Spleen (tissue), 11 donors: Measurements from ENCODE around the gene NEUROD1. TPM values are rescaled to one million over a fixed set of nuclear protein-coding genes. Genes with fewer than 3 reads are reported as not detected.

Experiments
- DNase-seq: peaks from one replicate; pipeline ENCODE4 v3.0.0-alpha.2; 2020
- H3K27ac ChIP-seq, 8 donors: fragments of 200-600 bp; sonication (generic) in 7 of 8; 1 replicate in 4 of 8; 2 replicates in 4 of 8; pipeline versions ENCODE4 v1.5.0 to v1.8.0; 2016 to 2021; ENCODE audit warnings: inconsistent platforms in 4 of 8, mild to moderate bottlenecking in 4 of 8, moderate library complexity in 1 of 8
- H3K27me3 ChIP-seq, 7 donors: fragments of 200-600 bp; sonication (generic) in 6 of 7; replicated peaks in 1 of 7; 1 replicate in 4 of 7; 2 replicates in 3 of 7; pipeline versions ENCODE4 v1.5.0 to v1.8.0; 2016 to 2021; ENCODE audit warnings: inconsistent platforms in 3 of 7, mild to moderate bottlenecking in 1 of 7
- H3K36me3 ChIP-seq, 6 donors: fragments of 200-600 bp; sonication (generic) in 5 of 6; 1 replicate in 4 of 6; 2 replicates in 2 of 6; pipeline versions ENCODE4 v1.5.0 to v1.8.0; 2016 to 2021; ENCODE audit warnings: inconsistent platforms in 2 of 6
- H3K4me1 ChIP-seq, 6 donors: fragments of 200-600 bp; sonication (generic) in 5 of 6; 1 replicate in 3 of 6; 2 replicates in 3 of 6; pipeline versions ENCODE4 v1.5.0 to v1.8.0; 2016 to 2021; ENCODE audit warnings: inconsistent platforms in 3 of 6
- H3K4me3 ChIP-seq, 8 donors: fragments of 200-600 bp; sonication (generic) in 7 of 8; 1 replicate in 4 of 8; 2 replicates in 4 of 8; pipeline versions ENCODE4 v1.5.0 to v1.8.0; 2016 to 2021; ENCODE audit warnings: inconsistent platforms in 4 of 8, mild to moderate bottlenecking in 4 of 8, moderate library complexity in 2 of 8
- H3K9me3 ChIP-seq, 8 donors: fragments of 200-600 bp; sonication (generic) in 7 of 8; 1 replicate in 4 of 8; 2 replicates in 4 of 8; pipeline versions ENCODE4 v1.5.0 to v1.8.0; 2016 to 2021; ENCODE audit warnings: inconsistent platforms in 4 of 8
- POLR2A ChIP-seq, 3 donors: fragments of 450-650 bp; IDR thresholded peaks; one replicate each; pipeline ENCODE4 v1.5.1; 2017; ENCODE audit warnings: antibody characterized with exemption in 3 of 3, mild to moderate bottlenecking in 1 of 3
- POLR2AphosphoS5 ChIP-seq, 3 donors: sonication (generic); formaldehyde crosslinking; IDR thresholded peaks; one replicate each; pipeline ENCODE4 v1.5.1; 2017; ENCODE audit warnings: antibody characterized with exemption in 3 of 3
- WGBS, 5 donors: extraction: QIAGEN DNeasy Blood & Tissue Kit in 3 of 5; methylation state at CpG; one replicate each; pipeline versions ENCODE4 v1.1.5 to v1.1.7; 2013 to 2018; 5-methylcytosine and 5-hydroxymethylcytosine counted together
- intact Hi-C: fragments of 100-400 bp; cut with DNase I; formaldehyde crosslinking; loops from one replicate; pipeline ENCODE4 v1.15.0; 2023; ENCODE audit warnings: low total_unique reads
- polyA plus RNA-seq, 3 donors: library from polyadenylated mRNA; stranded (reverse); fragments of 200-250 nt; gene quantifications; one replicate each; pipeline ENCODE4 v1.2.1, GENCODE V29; 2013
- total RNA-seq, 7 donors: library from RNA; depleted of rRNA in 3 of 7; stranded (reverse); fragments of >200 nt in 3 of 7; fragmentation: NEBNext Ultra II Directional in 4 of 7; extraction: Animal tissue kit (Norgen Biotek cat#: 25700) in 4 of 7; gene quantifications; one replicate each; pipeline versions ENCODE4 v1.1.0 to v1.2.1, GENCODE V29; 2016 to 2021
- TF ChIP-seq, protein P1 (sequence below), 11 experiments: fragments of 200-600 bp in 7 of 11; fragments of 450-650 bp in 4 of 11; sonication (generic) in 4 of 11; IDR thresholded peaks in 8 of 11; conservative IDR thresholded peaks in 3 of 11; 1 replicate in 7 of 11; 2 replicates in 4 of 11; pipeline versions ENCODE4 v1.4.0 to v1.8.0; 2016 to 2021; ENCODE audit warnings: antibody characterized with exemption in 11 of 11, inconsistent platforms in 4 of 11, mild to moderate bottlenecking in 1 of 11
- donor health status: healthy with polysubstance abuse.
- donor health status: DM: no; HTN: no; CAD: no; lungs with moderate emphysema.
- donor health status: DM: no; HTN: no; CAD: no.
- donor health status: Bipolar disorder and iron deficiency.
- donor health status: healthy.
- donor health status: DM: no; HTN: no; CAD: no.
- donor health status: DM: yes; HTN: yes; CAD: no.

NEUROD1 gene
- total and polyA plus RNA-seq, 10 donors: 0.10 TPM; not detected in 9

DNA sequence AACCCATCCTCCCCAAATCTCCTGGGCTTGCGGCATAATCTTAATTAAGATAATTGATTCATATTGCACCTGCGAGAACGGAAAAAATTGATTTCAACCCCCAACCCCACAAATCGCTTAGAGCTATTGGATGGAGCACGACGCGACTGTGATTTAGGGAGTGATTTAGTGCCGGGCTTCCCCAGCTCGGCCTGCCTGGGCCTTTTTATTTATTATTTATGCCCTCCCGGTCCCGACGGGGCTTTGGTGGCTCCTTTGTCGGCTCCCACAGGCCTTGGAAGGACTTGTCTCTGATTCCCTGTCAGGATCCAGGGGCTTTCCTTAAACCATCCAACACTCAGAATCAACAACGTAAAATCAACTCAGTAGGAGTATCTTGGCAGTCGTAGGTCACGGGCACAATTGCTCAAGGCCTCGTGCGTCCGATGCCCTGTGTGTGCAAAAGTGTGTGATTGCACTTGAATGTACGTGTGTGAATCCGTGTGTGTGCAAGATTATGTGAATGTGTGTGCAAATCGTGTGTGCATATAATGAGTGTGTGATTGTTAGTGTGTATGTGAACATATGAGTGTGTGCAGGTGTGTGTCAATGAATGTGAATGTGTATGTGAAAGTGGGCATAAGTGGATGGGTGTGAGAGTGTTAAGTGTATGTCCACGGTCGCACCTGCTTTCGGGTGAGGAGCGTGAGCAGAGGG is 4.3 kb upstream of the NEUROD1 start:
- peak overlapping the region in 1 of 8 donors; percentile 60 for H3K4me3 ChIP-seq
- no peak for DNase-seq
- WGBS, 5 donors: 8 to 18% (median 10%) methylated on average over 26 of the region's 26 CpGs

DNA sequence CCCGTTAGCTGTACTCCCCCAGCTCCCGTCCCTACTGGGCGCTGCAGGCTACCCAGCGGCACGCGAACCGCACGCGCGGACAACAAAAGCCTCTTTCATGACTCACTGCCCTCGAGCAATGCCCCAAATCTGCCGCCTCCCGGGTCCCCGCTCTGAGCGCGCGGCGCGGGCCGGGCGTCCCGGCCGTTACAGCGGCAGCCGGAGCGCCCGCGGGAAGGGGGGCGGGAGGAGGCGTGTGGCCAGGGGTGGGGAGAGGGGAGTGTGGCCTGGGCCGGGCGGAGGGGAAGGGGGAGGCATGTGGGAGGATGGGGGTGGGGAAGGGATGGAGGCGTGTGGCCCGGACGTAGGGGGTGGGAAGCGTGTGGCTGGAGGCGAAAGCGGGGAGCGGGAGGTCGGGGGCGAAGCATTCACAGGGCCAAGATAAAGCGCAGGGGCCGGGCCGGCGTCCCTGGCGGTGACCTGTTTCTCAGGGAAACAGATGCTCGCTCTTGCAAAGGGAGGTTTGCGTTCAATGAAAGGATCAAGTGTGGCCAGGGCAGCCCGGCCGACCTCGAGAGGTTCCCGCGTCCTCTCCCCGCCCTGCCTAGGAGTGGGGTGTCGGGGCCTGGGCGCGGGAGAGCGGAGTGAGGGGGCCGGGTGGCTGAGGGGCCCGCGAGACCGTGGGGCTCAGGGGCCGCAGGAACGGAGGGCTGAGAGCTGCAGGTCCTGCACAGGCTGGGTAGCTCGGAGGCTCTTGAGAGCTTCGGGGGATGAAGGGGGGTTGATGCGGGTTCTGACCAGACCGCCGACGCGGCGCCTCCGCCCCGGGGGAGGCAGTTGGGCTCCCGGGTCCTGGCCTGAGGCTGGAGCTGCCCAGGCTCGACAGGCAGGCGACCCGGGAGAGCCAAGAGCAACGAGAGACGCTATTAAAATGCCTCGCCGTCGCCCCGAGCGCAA is 3.5 kb upstream of the NEUROD1 start:
- peaks cover 16 to 61% (median 46%) of the 10 kb centered on the region in 6 donors for H3K4me1 ChIP-seq
- no peak for TF ChIP-seq POLR2AphosphoS5 (IDR thresholded peaks at IDR 0.05)
- TF ChIP-seq, protein P1, sequence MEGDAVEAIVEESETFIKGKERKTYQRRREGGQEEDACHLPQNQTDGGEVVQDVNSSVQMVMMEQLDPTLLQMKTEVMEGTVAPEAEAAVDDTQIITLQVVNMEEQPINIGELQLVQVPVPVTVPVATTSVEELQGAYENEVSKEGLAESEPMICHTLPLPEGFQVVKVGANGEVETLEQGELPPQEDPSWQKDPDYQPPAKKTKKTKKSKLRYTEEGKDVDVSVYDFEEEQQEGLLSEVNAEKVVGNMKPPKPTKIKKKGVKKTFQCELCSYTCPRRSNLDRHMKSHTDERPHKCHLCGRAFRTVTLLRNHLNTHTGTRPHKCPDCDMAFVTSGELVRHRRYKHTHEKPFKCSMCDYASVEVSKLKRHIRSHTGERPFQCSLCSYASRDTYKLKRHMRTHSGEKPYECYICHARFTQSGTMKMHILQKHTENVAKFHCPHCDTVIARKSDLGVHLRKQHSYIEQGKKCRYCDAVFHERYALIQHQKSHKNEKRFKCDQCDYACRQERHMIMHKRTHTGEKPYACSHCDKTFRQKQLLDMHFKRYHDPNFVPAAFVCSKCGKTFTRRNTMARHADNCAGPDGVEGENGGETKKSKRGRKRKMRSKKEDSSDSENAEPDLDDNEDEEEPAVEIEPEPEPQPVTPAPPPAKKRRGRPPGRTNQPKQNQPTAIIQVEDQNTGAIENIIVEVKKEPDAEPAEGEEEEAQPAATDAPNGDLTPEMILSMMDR (IDR thresholded peaks at IDR 0.05 in 8 of 11, conservative IDR thresholded peaks at IDR 0.05 in 3 of 11): no peak
- TF ChIP-seq POLR2A (IDR thresholded peaks at IDR 0.05): no peak
- H3K27ac ChIP-seq: no peak overlapping the region
- H3K36me3 ChIP-seq: no peaks in the 10 kb centered on the region
- H3K27me3 ChIP-seq: peaks cover 15 to 100% (median 89%) of the 10 kb centered on the region in 7 donors
- WGBS, 5 donors: 2 to 5% (median 3%) methylated on average over 75 to 85 of the region's 85 CpGs
- H3K4me3 ChIP-seq: peak overlapping the region in 5 of 8 donors; percentile 12 to 60 (median 17)
- H3K9me3 ChIP-seq: peaks cover 0 to 5% (median 0%) of the 10 kb centered on the region in 8 donors
- no peak for DNase-seq
- intact Hi-C loops: no loop called here

More for the DNA sequence above, 4.3 kb upstream of the NEUROD1 start:
- intact Hi-C loops: no loop called here
- peaks cover 0 to 5% (median 0%) of the 10 kb centered on the region in 8 donors for H3K9me3 ChIP-seq
- H3K27ac ChIP-seq: no peak overlapping the region
- TF ChIP-seq POLR2AphosphoS5 (IDR thresholded peaks at IDR 0.05): no peak
- no peak for TF ChIP-seq POLR2A (IDR thresholded peaks at IDR 0.05)
- TF ChIP-seq, protein P1 (IDR thresholded peaks at IDR 0.05 in 8 of 11, conservative IDR thresholded peaks at IDR 0.05 in 3 of 11): no peak
- peaks cover 16 to 58% (median 46%) of the 10 kb centered on the region in 6 donors for H3K4me1 ChIP-seq
- no peaks in the 10 kb centered on the region for H3K36me3 ChIP-seq
- H3K27me3 ChIP-seq: peaks cover 11 to 98% (median 80%) of the 10 kb centered on the region in 7 donors

DNA sequence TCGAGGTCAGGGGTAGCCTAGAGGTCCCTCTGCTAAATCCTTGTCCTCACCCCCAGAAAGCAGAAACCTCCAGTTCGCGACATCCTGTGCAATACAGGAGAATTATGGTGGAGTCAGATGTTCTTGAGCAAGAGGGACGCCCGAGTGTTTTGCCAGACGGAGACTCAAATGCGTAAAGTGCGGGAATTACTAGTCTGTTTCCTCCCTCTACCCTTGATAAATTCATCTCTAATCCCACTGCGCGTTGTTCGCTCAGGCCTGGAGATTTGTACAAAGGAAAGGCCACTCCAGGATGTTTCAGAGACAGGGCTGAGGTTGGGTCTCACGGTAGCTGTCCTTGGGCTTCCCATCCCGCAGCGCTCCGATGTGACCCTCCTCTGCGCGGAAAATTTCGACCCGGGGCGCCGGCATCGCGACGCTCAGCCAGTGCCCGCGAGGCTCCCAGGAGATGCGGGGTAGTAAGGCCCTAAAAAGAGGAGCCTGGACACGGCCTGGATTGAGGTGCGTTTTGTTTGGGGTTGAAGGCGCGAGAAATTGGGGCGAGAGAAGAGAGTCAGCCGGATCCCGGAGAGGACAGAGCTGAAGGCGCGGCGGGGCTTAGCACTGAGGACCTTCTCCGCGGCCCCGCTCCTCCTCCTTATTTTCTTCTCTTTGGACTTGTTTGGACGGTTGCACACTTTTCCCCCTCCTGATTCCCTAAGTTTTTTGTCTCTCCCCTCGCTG is 2.6 kb upstream of the NEUROD1 start:
- no peak for DNase-seq
- H3K27me3 ChIP-seq: peaks cover 20 to 100% (median 95%) of the 10 kb centered on the region in 7 donors

More for the DNA sequence above, 2.6 kb upstream of the NEUROD1 start:
- no peak for TF ChIP-seq POLR2A (IDR thresholded peaks at IDR 0.05)
- TF ChIP-seq, protein P1 (IDR thresholded peaks at IDR 0.05 in 8 of 11, conservative IDR thresholded peaks at IDR 0.05 in 3 of 11): no peak
- no peak for TF ChIP-seq POLR2AphosphoS5 (IDR thresholded peaks at IDR 0.05)
- 4 to 11% (median 6%) methylated on average over 41 to 42 of the region's 42 CpGs for WGBS, 5 donors
- Histone ChIP-seq H3K4me1 (peaks cover 16 to 65% (median 46%) of the 10 kb centered on the region in 6 donors), H3K27ac (no peak overlapping the region), H3K9me3 (peaks cover 0 to 12% (median 0%) of the 10 kb centered on the region in 8 donors), H3K36me3 (no peaks in the 10 kb centered on the region), H3K4me3 (peak overlapping the region in 5 of 8 donors; percentile 12 to 60 (median 17))
- intact Hi-C loops: no loop called here
